Glomerular endothelial cell (primary cell): ENCODE data around the gene TMEM59L. TPM values are rescaled to one million over a fixed set of nuclear protein-coding genes. Genes with fewer than 3 reads are reported as not detected.

ENCODE experiments used
- DNase-seq: peaks from one replicate; pipeline ENCODE4 v3.0.0-alpha.2; 2011; ENCODE audit warnings: low read depth, low spot score; ENCODE audit errors: extremely low read depth
- total RNA-seq: library from RNA; depleted of rRNA; stranded (reverse); fragments of >200 nt; gene quantifications from 2 replicates; pipeline ENCODE4 v1.2.3, GENCODE V29; 2015

The TMEM59L gene
- total RNA-seq, 1 donor from 2014 or later: 1.6 TPM

- peak; percentile 45 for DNase-seq
These were observed 23.7 kb downstream of the TMEM59L start for GRCh38 chr19:18636183-18636968.

- DNase-seq: no peak
These were observed 24.4 kb downstream of the TMEM59L start, which contains the start of gene KLHL26 for GRCh38 chr19:18636969-18637629. Gene KLHL26 (plus strand): TSS chr19:18637028. CDS start chr19:18637055, 27 bp downstream.

GRCh38 chr19:18637673-18638630, 25.3 kb downstream of the TMEM59L start:
- DNase-seq: no peak

- DNase-seq: no peak
These were observed 27.1 kb downstream of the TMEM59L start for GRCh38 chr19:18639706-18640243.

- DNase-seq: no peak
These were observed 31.7 kb downstream of the TMEM59L start for GRCh38 chr19:18644196-18645034.

- no peak for DNase-seq
These were observed 32.4 kb downstream of the TMEM59L start for GRCh38 chr19:18645035-18645511.

GRCh38 chr19:18646535-18647370, 34.1 kb downstream of the TMEM59L start:
- no peak for DNase-seq

- no peak for DNase-seq
These were observed 34.7 kb downstream of the TMEM59L start for GRCh38 chr19:18647371-18647767.

- no peak for DNase-seq
These were observed 35.1 kb downstream of the TMEM59L start for GRCh38 chr19:18647807-18648206.

- no peak for DNase-seq
These were observed 36.3 kb downstream of the TMEM59L start for GRCh38 chr19:18648973-18649315.

- DNase-seq: no peak
These were observed 36.8 kb downstream of the TMEM59L start for GRCh38 chr19:18649371-18650020.

- DNase-seq: no peak
These were observed 37.3 kb downstream of the TMEM59L start for GRCh38 chr19:18650021-18650390.

GRCh38 chr19:18650468-18651041, 37.9 kb downstream of the TMEM59L start:
- no peak for DNase-seq

GRCh38 chr19:18651300-18651699, 38.6 kb downstream of the TMEM59L start:
- DNase-seq: no peak

- no peak for DNase-seq
These were observed 39.1 kb downstream of the TMEM59L start for GRCh38 chr19:18651733-18652132.

GRCh38 chr19:18653853-18654252, 41.2 kb downstream of the TMEM59L start:
- DNase-seq: no peak

GRCh38 chr19:18654469-18654868, 41.8 kb downstream of the TMEM59L start:
- no peak for DNase-seq
